SK-N-SH treated with all-trans-retinoic acid at 6 μM for 48 hours (cell line): ENCODE results near the gene MRGPRF.

ENCODE experiments used
- ATAC-seq: fragments of 200-7000 bp; cut with Tn5 transposase; 3 replicates; pipeline ENCODE4 v1.9.1; 2020; ENCODE audit warnings: mild to moderate bottlenecking, moderate library complexity
- ARNTL ChIP-seq: fragments of 450-650 bp; formaldehyde crosslinking; IDR thresholded peaks from 2 replicates; pipeline ENCODE4 v1.5.0; 2020; ENCODE audit warnings: low read depth, mild to moderate bottlenecking, moderate library complexity, borderline replicate concordance
- BACH2 ChIP-seq: fragments of 250-450 bp; sonication (Bioruptor Pico); IDR thresholded peaks from 2 replicates; pipeline ENCODE4 v1.9.0; 2021; ENCODE audit warnings: mild to moderate bottlenecking, borderline replicate concordance
- CREB5 ChIP-seq: fragments of 250-450 bp; sonication (Bioruptor Pico); IDR thresholded peaks from 2 replicates; pipeline ENCODE4 v1.5.1; 2020; ENCODE audit warnings: low read depth, mild to moderate bottlenecking, moderate library complexity
- CSRNP3 ChIP-seq: fragments of 250-450 bp; sonication (Bioruptor Pico); IDR thresholded peaks from 2 replicates; pipeline ENCODE4 v1.5.1; 2021; ENCODE audit warnings: mild to moderate bottlenecking, moderate library complexity
- ESRRG ChIP-seq: fragments of 250-450 bp; sonication (Bioruptor Pico); IDR thresholded peaks from 2 replicates; pipeline ENCODE4 v1.6.1; 2021; ENCODE audit warnings: mild to moderate bottlenecking
- GLIS3 ChIP-seq: fragments of 250-450 bp; sonication (Bioruptor Pico); IDR thresholded peaks from 2 replicates; pipeline ENCODE4 v1.5.0; 2020; ENCODE audit warnings: mild to moderate bottlenecking, moderate library complexity
- ISL1 ChIP-seq: fragments of 250-450 bp; sonication (Bioruptor Pico); IDR thresholded peaks from 2 replicates; pipeline ENCODE4 v2.1.2; 2022; ENCODE audit warnings: mild to moderate bottlenecking, moderate library complexity
- OSR1 ChIP-seq: fragments of 250-450 bp; sonication (Bioruptor Pico); IDR thresholded peaks from 2 replicates; pipeline ENCODE4 v1.8.0; 2022; ENCODE audit warnings: moderate library complexity, mild to moderate bottlenecking, inconsistent platforms
- PATZ1 ChIP-seq: fragments of 250-450 bp; sonication (Bioruptor Pico); IDR thresholded peaks from 2 replicates; pipeline ENCODE4 v1.8.0; 2020; ENCODE audit warnings: mild to moderate bottlenecking, moderate library complexity, borderline replicate concordance
- PPARA ChIP-seq: fragments of 250-450 bp; sonication (Bioruptor Pico); IDR thresholded peaks from 2 replicates; pipeline ENCODE4 v1.5.0; 2020; ENCODE audit warnings: mild to moderate bottlenecking, borderline replicate concordance
- RARB ChIP-seq: fragments of 250-450 bp; sonication (Bioruptor Pico); IDR thresholded peaks from 2 replicates; pipeline ENCODE4 v1.8.0; 2021; ENCODE audit warnings: mild to moderate bottlenecking, moderate library complexity
- SNAI2 ChIP-seq: fragments of 250-450 bp; sonication (Bioruptor Pico); IDR thresholded peaks from 2 replicates; pipeline ENCODE4 v1.5.0; 2020; ENCODE audit warnings: mild to moderate bottlenecking, moderate library complexity
- TCF4 ChIP-seq: fragments of 250-450 bp; sonication (Bioruptor Pico); IDR thresholded peaks from 2 replicates; pipeline ENCODE4 v1.8.0; 2021; ENCODE audit warnings: mild to moderate bottlenecking, moderate library complexity, borderline replicate concordance
- TOX ChIP-seq: fragments of 250-450 bp; sonication (Bioruptor Pico); IDR thresholded peaks from 2 replicates; pipeline ENCODE4 v1.8.0; 2021; ENCODE audit warnings: mild to moderate bottlenecking, moderate library complexity, borderline replicate concordance
- TSHZ2 ChIP-seq: fragments of 250-450 bp; sonication (Bioruptor Pico); IDR thresholded peaks from 2 replicates; pipeline ENCODE4 v1.5.0; 2020; ENCODE audit warnings: mild to moderate bottlenecking, moderate library complexity
- ZC3H10 ChIP-seq: fragments of 250-450 bp; sonication (Bioruptor Pico); IDR thresholded peaks from 2 replicates; pipeline ENCODE4 v1.5.1; 2021; ENCODE audit warnings: mild to moderate bottlenecking, moderate library complexity
- ZFP30 ChIP-seq: fragments of 450-650 bp; formaldehyde crosslinking; IDR thresholded peaks from 2 replicates; pipeline ENCODE4 v1.5.0; 2022; ENCODE audit warnings: mild to moderate bottlenecking, moderate library complexity
- ZNF565 ChIP-seq: fragments of 450-650 bp; formaldehyde crosslinking; conservative IDR thresholded peaks from 2 replicates; pipeline ENCODE4 v1.5.0; 2020; ENCODE audit warnings: low read depth, mild to moderate bottlenecking, moderate library complexity
- ZNF70 ChIP-seq: fragments of 450-650 bp; formaldehyde crosslinking; IDR thresholded peaks from 2 replicates; pipeline ENCODE4 v1.5.0; 2020; ENCODE audit warnings: mild to moderate bottlenecking, moderate library complexity
- ZNF8 ChIP-seq: fragments of 450-650 bp; formaldehyde crosslinking; IDR thresholded peaks from 2 replicates; pipeline ENCODE4 v1.5.0; 2020; ENCODE audit warnings: mild to moderate bottlenecking, moderate library complexity

The MRGPRF gene

GRCh38 chr11:69053546-69054396 lies 40.7 kb upstream of the MRGPRF start:
- TF ChIP-seq ZNF8 (CRISPR knock-in tag) (no peak), BACH2 (CRISPR knock-in tag) (no peak), ZC3H10 (CRISPR knock-in tag) (no peak), TOX (CRISPR knock-in tag) (no peak)
- ATAC-seq = no peak

- ATAC-seq = no peak
Measured at GRCh38 chr11:69053169-69053477, 40.1 kb upstream of the MRGPRF start.

GRCh38 chr11:69052343-69053168 lies 39.5 kb upstream of the MRGPRF start:
- ATAC-seq = no peak
- TF ChIP-seq ISL1 (CRISPR knock-in tag) = no peak
- TF ChIP-seq ZNF565 (CRISPR knock-in tag) = no peak
- TF ChIP-seq CREB5 (CRISPR knock-in tag) = no peak
- no peak for TF ChIP-seq PPARA
- no peak for TF ChIP-seq ZNF70 (CRISPR knock-in tag)
- TF ChIP-seq SNAI2 (CRISPR knock-in tag) = no peak
- no peak for TF ChIP-seq ESRRG
- no peak for TF ChIP-seq ZFP30 (CRISPR knock-in tag)

More at GRCh38 chr11:69053169-69053477, 40.1 kb upstream of the MRGPRF start:
- no peak for TF ChIP-seq PPARA
- no peak for TF ChIP-seq ZC3H10 (CRISPR knock-in tag)
- no peak for TF ChIP-seq RARB (CRISPR knock-in tag)
- TF ChIP-seq TOX (CRISPR knock-in tag) = no peak
- TF ChIP-seq TCF4 (CRISPR knock-in tag) = no peak
- no peak for TF ChIP-seq ARNTL (CRISPR knock-in tag)
- no peak for TF ChIP-seq CSRNP3
- TF ChIP-seq ZFP30 (CRISPR knock-in tag) = no peak

- no peak for ATAC-seq
Measured at GRCh38 chr11:69051381-69052342, 38.6 kb upstream of the MRGPRF start.

GRCh38 chr11:69050592-69051380 lies 37.7 kb upstream of the MRGPRF start:
- TF ChIP-seq TSHZ2 (CRISPR knock-in tag) = no peak
- TF ChIP-seq ZC3H10 (CRISPR knock-in tag) = no peak
- TF ChIP-seq PPARA = no peak
- TF ChIP-seq OSR1 (CRISPR knock-in tag) = no peak
- TF ChIP-seq GLIS3 (CRISPR knock-in tag) = no peak
- TF ChIP-seq PATZ1 (CRISPR knock-in tag) = no peak
- TF ChIP-seq, all 23 proteins: peak for 0

More at GRCh38 chr11:69051381-69052342, 38.6 kb upstream of the MRGPRF start:
- no peak for TF ChIP-seq TCF4 (CRISPR knock-in tag)
- TF ChIP-seq PPARA = no peak
- no peak for TF ChIP-seq ZNF565 (CRISPR knock-in tag)
- TF ChIP-seq ISL1 (CRISPR knock-in tag) = no peak
- TF ChIP-seq BACH2 (CRISPR knock-in tag) = no peak
- TF ChIP-seq TOX (CRISPR knock-in tag) = no peak

More at GRCh38 chr11:69050592-69051380, 37.7 kb upstream of the MRGPRF start:
- ATAC-seq = no peak
